Jurkat, Clone E6-1 (cell line): ENCODE measurements around the gene TTLL10.

ENCODE experiments used
- DNase-seq: peaks from one replicate; pipeline ENCODE4 v3.0.0-alpha.2; 2011; ENCODE audit warnings: low read depth, low spot score
- H3K4me3 ChIP-seq: 2 replicates; pipeline ENCODE4 v1.5.1; 2011; ENCODE audit warnings: mild to moderate bottlenecking, low read length, control low read depth, moderate library complexity

Gene TTLL10

GRCh38 chr1:1156140-1157032 is 17.3 kb upstream of the TTLL10 start:
- no peak overlapping the region for H3K4me3 ChIP-seq
- no peak for DNase-seq

DNA sequence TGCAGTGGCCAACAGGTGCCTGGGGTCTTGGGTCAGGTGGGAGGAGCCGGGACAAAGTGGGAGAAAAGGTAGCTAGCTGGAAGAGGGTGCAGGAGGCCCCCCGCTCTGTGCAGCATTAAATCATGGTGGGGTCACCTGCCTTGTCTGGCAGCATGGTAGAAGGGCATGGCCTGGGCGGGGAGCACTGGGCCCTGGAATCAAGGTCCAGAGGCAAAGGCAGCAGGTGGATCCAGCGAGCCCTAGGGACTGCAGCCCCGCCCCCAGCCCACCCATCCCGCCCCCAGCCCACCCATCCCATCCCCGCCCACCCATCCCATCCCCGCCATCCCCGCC is 16.7 kb upstream of the TTLL10 start:
- no peak overlapping the region for H3K4me3 ChIP-seq
- no peak for DNase-seq

DNA sequence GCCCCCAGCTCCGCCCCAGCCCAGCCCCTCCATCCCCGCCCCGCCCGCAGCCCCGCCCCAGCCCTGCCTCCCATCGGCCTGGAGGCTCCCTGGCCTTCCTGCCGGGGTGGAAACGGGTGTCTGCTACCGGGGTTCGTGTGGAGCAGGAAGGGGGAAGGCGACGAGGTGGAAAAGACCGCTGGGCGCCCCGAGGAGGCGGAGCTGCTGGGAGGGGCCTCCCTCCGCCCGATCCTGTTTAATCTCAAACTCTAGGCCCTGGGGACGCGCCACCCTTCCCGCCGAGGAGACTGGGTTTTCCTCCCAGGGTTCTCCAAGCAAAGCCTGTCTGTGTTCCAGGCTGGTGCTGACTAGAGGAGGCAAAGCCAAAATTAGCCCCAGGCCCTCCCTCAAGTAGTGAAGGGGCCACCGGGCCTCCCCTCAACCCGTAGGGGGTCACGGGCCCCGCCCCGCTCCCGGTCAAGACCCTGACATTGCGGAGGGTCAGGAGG is 16.2 kb upstream of the TTLL10 start:
- no peak for DNase-seq
- peak overlapping the region; percentile 31 for H3K4me3 ChIP-seq

DNA sequence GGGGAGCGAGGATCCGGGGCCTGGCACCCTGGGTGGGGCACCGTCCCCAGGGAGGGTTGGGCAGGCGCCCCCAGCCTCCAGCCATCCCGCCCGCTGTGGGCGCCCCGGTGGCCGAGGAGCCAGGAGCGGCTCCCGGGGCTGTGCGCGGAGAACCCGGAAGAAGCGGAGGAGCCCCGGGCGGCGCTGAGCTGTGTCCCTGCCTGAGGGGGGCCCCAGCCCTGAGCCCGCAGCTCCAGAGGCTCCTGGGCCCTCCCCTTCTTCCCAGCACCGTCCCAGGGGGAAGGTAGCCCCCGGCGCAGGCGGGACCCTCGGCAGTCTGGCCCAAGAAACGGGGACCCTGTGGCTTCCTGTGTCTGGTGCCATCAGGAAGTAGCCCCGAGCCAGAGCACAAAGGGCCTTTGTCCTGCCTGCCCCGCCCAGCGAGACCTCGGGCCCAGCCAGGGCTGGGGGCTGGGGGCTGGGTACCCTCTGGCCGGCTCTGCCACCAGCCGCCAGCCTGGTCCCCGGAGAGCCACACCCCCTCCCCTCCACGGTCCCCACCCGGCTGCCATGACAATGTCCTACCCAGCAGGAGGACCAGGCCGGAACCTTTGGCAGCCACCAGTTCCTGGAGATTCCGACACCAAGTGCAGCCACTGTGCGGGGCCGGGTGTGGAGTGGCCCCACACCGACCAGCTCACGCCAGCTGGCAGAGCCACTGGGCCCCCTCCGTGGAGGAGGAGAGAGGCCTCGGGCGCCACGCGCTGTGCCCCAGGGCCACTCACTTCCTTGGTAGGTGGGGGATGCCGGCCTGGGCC is 15.6 kb upstream of the TTLL10 start:
- no peak for DNase-seq

DNA sequence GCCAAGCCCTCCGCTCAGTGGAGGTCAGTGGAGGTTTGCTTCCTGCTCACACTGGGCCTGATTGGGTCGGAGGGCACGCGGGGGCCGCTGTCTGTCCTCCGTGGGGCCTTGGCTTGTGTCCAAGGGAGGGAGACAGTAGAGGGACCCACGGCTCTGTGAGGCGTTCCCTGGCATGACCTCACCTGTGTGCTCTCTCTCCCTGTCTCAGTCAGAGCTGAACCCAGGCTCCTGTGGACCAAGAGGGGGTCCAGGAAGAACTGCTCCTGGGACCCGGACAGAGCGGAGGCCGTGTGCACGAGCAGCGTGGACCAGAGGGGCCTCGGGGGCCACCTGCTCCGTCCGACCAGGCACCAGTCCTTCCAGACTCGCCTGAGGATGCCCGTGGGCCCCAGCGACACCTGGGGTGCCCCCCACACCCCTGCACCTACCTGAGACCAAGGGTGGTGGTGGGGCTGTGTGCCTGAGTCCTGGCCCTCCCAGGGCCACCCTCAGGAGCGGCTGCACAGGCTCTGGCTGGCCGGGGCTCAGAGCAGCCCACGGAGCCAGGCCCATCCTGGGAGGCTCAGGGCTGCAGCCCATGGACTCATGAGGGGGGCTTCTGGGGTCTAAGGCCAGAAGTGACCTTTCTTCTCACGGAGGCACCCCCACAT is 13.3 kb upstream of the TTLL10 start:
- no peak for DNase-seq

More for the DNA sequence above, 15.6 kb upstream of the TTLL10 start:
- H3K4me3 ChIP-seq, result no peak overlapping the region; the same call in 1 of the 2 replicates

DNA sequence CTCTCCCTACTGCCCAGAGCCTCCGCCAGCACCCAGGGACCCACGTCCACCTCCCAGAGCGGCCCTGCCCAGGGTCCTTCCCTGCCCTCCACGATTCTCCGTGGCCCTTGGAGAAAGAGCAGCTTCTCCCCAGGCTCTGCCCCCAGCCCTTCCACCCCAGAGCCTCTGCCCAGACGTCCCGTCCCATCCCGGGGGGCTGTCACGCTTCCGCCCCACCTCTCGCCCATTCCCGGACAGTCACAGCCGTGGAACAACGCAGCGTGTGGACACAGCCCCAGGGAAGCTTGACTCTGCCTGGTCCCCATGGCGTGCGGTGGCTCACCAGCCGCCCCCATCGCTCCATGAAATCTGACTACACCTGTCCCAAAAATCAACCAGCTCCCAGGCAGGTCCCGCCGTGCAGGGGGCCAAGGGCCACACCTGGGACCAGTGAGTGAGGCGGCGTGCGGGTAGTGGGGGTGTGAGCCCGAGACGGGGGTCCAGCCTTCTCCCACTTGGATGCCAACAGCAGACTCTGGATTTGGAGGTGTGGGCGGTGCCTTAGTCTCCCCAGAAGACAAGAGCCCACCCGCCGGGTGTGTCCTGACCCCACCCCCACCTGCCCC is 12.5 kb upstream of the TTLL10 start:
- no peak overlapping the region for H3K4me3 ChIP-seq

More for the DNA sequence above, 13.3 kb upstream of the TTLL10 start:
- H3K4me3 ChIP-seq, result no peak overlapping the region

GRCh38 chr1:1161683-1162079 is 12.0 kb upstream of the TTLL10 start:
- no peak overlapping the region for H3K4me3 ChIP-seq
- no peak for DNase-seq

More for the DNA sequence above, 12.5 kb upstream of the TTLL10 start:
- no peak for DNase-seq

GRCh38 chr1:1162597-1163537 is 10.8 kb upstream of the TTLL10 start:
- no peak overlapping the region for H3K4me3 ChIP-seq
- no peak for DNase-seq

- no peak overlapping the region for H3K4me3 ChIP-seq
- DNase-seq, result no peak
Observed at GRCh38 chr1:1163538-1164070, 10.1 kb upstream of the TTLL10 start.

GRCh38 chr1:1164361-1164700 is 9.3 kb upstream of the TTLL10 start:
- no peak overlapping the region for H3K4me3 ChIP-seq
- no peak for DNase-seq

DNA sequence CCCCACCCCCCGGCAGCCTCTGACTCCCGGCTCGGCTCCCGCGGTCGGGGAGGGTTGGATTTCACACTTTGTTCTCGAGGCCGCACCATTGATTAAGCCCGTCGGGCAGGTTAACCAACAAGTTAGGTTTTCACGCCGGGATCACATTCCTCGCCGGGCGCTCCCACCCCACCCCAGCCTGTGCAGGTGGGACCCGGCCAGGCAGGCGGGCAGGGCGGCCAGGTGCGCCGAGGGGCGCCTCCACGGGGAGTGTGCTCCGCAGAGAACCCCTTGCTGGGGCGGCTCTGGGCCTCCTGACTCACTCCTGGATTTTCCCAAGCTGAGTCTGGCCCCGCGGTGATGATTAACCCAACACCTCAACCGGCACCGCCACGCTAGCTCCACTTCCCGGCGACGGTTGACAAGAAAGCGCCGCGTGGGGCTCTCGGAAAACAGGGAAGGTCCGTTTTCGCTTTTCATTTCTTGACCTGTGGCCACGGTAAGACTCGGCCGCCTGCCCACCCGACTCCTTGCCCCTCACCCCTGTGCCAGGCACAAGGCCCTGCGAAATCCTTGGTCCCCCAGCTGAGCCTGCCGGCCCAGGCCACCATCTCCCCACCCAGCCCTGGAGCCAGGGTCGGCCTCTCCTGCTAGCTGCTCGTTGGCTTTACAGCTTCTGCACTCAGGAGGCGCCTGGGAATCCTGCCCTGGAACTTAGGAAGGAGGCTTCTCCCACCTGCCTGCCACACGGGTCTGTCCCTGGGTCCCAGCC is 8.8 kb upstream of the TTLL10 start:
- DNase-seq, result no peak
- H3K4me3 ChIP-seq, result no peak overlapping the region

GRCh38 chr1:1165485-1165884 is 8.2 kb upstream of the TTLL10 start:
- DNase-seq, result no peak
- H3K4me3 ChIP-seq, result no peak overlapping the region

- H3K4me3 ChIP-seq, result no peak overlapping the region
- no peak for DNase-seq
Observed at GRCh38 chr1:1165900-1166421, 7.7 kb upstream of the TTLL10 start.

- no peak for DNase-seq
- no peak overlapping the region for H3K4me3 ChIP-seq
Observed at GRCh38 chr1:1166642-1167397, 6.9 kb upstream of the TTLL10 start.

- no peak overlapping the region for H3K4me3 ChIP-seq
- DNase-seq, result no peak
Observed at GRCh38 chr1:1167398-1167821, 6.3 kb upstream of the TTLL10 start.

DNA sequence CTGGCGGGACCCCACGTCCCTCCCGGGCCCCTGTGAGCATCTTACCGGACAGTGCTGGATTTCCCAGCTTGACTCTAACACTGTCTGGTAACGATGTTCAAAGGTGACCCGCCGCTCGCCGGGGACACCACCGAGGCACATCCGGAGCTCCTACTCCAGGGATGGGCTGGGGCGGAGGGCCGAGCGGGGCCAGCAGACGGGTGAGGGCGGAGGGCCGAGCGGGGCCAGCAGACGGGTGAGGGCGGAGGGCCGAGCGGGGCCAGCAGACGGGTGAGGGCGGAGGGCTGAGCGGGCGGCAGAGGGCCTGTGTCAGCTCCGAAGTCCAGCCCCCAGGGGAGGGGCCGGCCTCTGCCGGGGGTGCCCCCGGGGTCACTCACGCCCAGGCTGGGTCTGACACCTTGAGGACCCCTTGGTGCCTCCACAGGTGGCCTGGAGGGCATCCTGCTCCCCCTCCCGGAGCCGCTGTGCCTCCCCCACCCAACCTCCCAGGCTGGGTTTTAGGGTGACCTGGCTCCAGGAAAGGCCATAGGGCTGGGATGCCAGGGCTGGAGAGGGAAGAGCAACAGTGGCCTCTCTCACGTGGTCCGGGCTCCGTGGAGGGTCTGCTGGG is 5.7 kb upstream of the TTLL10 start:
- no peak overlapping the region for H3K4me3 ChIP-seq
- no peak for DNase-seq
